ENCODE data around the gene PPP1R7. TPM values are rescaled to one million over a fixed set of nuclear protein-coding genes. Genes with fewer than 3 reads are reported as not detected.

Gene PPP1R7
- total RNA-seq, 1 donor from 2014 or later: 43.1 TPM

DNA sequence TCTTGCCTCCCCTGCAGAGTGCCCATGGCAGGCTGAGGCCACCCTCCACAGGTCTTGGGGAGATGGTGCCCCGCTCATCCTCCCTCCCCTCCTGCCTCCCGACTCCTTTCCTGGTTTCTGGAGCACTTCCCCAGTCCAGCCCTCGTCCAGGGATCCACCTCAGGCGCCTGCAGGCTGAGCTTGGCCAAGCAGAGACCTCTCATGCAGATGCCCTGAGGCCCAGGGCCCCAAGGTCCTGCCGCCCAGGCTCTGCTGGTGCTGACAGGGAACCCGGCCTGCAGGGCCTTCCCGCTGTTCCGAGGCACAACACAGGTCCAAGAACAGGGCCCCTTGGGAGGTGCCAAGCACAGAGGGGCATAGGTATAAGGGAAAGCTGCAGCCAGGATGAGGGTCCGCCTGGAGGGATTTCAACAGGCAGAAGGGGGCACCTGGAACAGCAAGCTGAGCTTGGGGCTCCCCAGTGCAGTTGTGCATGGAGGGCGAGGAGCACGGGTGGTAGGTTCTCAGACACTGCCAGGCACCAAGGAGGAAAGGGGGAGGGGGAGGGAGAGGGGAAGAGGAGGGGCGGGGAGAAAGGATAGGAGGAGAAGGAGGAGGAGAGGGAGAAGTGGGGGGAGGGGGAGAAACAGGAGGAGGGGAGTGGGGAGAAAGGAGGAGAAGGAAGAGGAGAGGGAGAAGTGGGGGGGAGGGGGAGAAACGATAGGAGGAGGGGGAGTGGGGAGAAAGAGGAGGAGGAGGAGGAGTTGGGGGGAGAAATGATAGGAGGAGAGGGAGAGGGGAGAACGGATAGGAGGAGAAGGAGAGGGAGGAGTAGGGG is 37.0 kb downstream of the PPP1R7 start:
- no peaks in the 10 kb centered on the region for H3K4me1 Mint-ChIP-seq (ENCODE audit: low read depth)
- H3K9me3 Mint-ChIP-seq (ENCODE audit: low read depth): no peaks in the 10 kb centered on the region
- DNase-seq (ENCODE audit: low spot score): peak; percentile 86
- H3K36me3 Mint-ChIP-seq (ENCODE audit: low read depth): no peaks in the 10 kb centered on the region
- H3K27me3 Mint-ChIP-seq (ENCODE audit: low read depth): no peaks in the 10 kb centered on the region
- TF ChIP-seq CTCF (IDR thresholded peaks at IDR 0.05): no peak
- no peak overlapping the region for H3K4me3 Mint-ChIP-seq (ENCODE audit: unreplicated experiment)
- no peak overlapping the region for H3K27ac Mint-ChIP-seq (ENCODE audit: unreplicated experiment)

DNA sequence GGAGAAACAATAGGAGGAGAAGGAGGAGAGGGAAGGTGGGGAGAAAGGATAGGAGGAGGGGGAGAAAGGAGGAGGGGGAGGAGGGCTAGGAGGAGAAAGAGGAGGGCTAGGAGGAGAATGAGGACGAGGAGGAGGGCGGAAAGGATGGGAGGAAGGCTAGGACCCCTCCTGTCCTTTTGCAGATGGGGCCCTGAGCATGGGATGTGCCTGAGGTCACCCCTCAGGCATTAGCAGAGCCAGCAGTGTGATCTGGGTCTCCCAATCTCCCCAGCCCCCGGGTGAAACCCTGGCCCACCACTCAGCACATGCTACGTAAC is 37.6 kb downstream of the PPP1R7 start:
- no peaks in the 10 kb centered on the region for H3K4me1 Mint-ChIP-seq (ENCODE audit: low read depth)
- no peaks in the 10 kb centered on the region for H3K36me3 Mint-ChIP-seq (ENCODE audit: low read depth)
- no peak overlapping the region for H3K4me3 Mint-ChIP-seq (ENCODE audit: unreplicated experiment)
- H3K9me3 Mint-ChIP-seq (ENCODE audit: low read depth): no peaks in the 10 kb centered on the region
- DNase-seq (ENCODE audit: low spot score): no peak
- H3K27me3 Mint-ChIP-seq (ENCODE audit: low read depth): no peaks in the 10 kb centered on the region
- no peak for TF ChIP-seq CTCF (IDR thresholded peaks at IDR 0.05)
- no peak overlapping the region for H3K27ac Mint-ChIP-seq (ENCODE audit: unreplicated experiment)

DNA sequence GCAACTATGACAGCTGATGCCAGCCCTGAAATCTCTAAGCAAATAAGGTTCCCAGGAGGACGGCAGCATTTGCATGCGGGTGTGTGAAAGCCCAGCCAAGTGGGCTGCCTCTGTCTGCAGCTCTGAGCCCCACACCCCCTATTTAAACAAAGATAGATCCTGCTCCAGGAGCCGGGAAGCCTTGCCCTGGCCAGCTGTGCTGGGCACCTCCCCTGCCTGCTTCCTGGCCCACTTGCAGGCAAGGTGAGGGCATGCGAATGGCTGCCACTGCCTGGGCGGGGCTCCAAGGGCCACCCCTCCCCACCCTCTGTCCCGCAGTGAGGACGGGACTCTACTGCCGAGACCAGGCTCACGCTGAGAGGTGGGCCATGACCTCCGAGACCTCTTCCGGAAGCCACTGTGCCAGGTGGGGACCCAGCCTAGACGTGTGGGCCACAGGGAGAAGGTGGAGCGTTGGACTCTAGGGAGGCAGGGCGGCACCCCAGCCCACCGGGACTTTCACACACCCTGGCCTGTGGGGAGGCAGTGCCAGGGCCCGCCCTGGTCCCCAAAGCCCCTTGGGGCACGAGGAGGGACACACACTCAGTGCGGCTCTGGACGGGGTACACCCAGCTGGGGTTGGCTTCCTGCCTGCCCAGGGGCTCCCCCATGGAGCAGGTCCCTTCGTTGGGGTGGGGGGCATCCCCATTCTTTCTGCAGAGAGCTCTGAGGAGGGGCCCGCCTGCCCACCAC is 38.3 kb downstream of the PPP1R7 start, which contains the start of gene ANO7:
TSS of gene ANO7 (plus strand) at position 317 of the 732 bp plus-strand sequence. CDS start 1,387 bp downstream, outside the sequence.
- Mint-ChIP-seq H3K9me3 (ENCODE audit: low read depth) (no peaks in the 10 kb centered on the region), H3K4me1 (ENCODE audit: low read depth) (no peaks in the 10 kb centered on the region), H3K27me3 (ENCODE audit: low read depth) (no peaks in the 10 kb centered on the region), H3K4me3 (ENCODE audit: unreplicated experiment) (no peak within 1 kb of the TSS), H3K36me3 (ENCODE audit: low read depth) (no peaks in the 10 kb centered on the region), H3K27ac (ENCODE audit: unreplicated experiment) (no peak within 1 kb of the TSS)
- TF ChIP-seq CTCF (IDR thresholded peaks at IDR 0.05): no peak
- DNase-seq (ENCODE audit: low spot score): peak; percentile 89

- peak; percentile 81 for DNase-seq (ENCODE audit: low spot score)
- Mint-ChIP-seq H3K27ac (ENCODE audit: unreplicated experiment) (no peak overlapping the region), H3K4me3 (ENCODE audit: unreplicated experiment) (no peak overlapping the region), H3K36me3 (ENCODE audit: low read depth) (no peaks in the 10 kb centered on the region), H3K4me1 (ENCODE audit: low read depth) (no peaks in the 10 kb centered on the region), H3K9me3 (ENCODE audit: low read depth) (no peaks in the 10 kb centered on the region), H3K27me3 (ENCODE audit: low read depth) (no peaks in the 10 kb centered on the region)
- no peak for TF ChIP-seq CTCF (IDR thresholded peaks at IDR 0.05)
Observed at GRCh38 chr2:241189093-241189855, 39.0 kb downstream of the PPP1R7 start.

- H3K36me3 Mint-ChIP-seq (ENCODE audit: low read depth): no peaks in the 10 kb centered on the region
- H3K27ac Mint-ChIP-seq (ENCODE audit: unreplicated experiment): no peak overlapping the region
- no peak overlapping the region for H3K4me3 Mint-ChIP-seq (ENCODE audit: unreplicated experiment)
- peak; percentile 90 for DNase-seq (ENCODE audit: low spot score)
- no peaks in the 10 kb centered on the region for H3K27me3 Mint-ChIP-seq (ENCODE audit: low read depth)
- no peaks in the 10 kb centered on the region for H3K4me1 Mint-ChIP-seq (ENCODE audit: low read depth)
- H3K9me3 Mint-ChIP-seq (ENCODE audit: low read depth): no peaks in the 10 kb centered on the region
- no peak for TF ChIP-seq CTCF (IDR thresholded peaks at IDR 0.05)
Observed at GRCh38 chr2:241189856-241190201, 39.6 kb downstream of the PPP1R7 start.
